ENCODE results near the gene AAGAB.

- TF ChIP-seq CTCF (conservative IDR thresholded peaks at IDR 0.05 in 1 of 2, IDR thresholded peaks at IDR 0.05 in 1 of 2; ENCODE audit: low read depth in 1 of 2, low read length in 2 of 2) (no peak), EZH2 (IDR thresholded peaks at IDR 0.05; ENCODE audit: low read length, missing control alignments) (no peak)
These were observed 5.3 kb upstream of the AAGAB start for GRCh38 chr15:67259806-67260205.

All from fibroblast of lung (primary cell).